ENCODE measurements around the gene RNF17.
"Not testable (repeated sequence)": the region's sequence is repeated elsewhere in the genome, so short reads cannot be mapped to it uniquely, and the experiment has no call there.

The RNF17 gene

DNA sequence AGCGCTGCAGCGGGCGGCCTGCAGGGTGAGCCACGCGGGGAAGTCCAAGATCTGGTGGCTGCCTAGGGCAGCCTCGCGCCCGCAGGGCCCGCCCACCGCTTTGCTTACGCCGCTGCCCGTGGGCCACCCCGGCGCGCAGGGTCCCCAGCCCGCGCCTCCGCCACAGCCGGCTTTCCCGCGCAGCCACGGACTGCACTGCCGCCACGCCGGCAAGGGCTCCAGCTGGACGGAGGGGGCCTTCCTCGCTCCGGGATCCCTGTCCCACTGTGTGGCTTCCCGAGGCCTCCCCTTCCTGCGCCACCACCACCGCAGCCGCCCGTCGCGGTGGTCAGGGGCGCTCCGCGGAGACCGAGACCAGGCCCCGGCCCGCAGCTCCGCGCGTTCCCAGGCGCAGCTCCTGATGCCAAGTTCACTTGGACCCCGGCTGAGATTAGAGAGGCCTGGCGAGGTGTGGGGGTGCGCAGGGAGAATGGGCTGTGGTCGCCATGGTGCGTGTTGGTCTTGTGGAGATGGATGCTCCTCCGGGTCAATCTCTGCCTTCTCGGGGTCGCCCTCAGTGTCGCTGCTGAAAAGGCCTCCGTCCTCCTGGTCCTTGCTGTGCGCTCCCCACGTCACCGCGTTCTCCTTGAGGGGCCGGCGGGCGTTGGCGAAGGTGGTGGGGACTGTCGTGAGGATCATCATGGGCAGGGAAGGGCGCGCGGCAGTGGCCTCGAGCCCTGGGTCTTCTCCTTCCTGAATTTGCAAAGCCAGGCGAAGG, 17.9 kb upstream of the RNF17 start:
- DNase-seq: no peak

DNA sequence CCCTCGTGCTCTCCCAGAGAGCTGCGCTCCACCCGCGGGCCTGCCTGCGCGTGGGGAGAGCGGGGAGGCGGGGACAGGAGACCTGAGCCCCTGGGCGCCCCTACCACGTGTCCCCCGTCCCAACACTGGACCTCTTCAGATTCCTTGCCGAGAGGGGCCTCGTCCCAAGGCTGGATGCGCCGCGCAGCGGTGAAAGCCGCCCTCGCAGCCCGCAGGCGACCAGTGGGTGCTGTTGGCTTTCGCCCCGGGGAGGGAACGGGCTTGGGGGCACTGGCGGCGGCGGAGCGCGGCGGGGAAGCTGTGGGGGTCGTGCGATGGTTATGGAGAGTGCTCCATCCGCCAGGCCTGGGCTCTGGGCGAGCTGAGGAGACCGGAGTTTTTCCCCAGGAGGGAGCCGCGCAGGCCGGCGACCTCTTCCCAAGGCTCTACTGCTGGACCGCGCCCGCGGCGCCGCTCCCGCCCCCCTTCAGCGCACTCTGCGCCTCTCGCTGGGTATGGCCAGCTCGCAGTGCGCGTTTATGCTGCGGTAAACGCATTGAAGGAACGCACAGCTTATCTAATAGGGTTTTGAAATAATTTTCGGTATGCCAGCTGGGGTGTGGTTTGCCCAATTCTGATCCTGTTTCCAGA, 17.2 kb upstream of the RNF17 start:
- DNase-seq: no peak

DNA sequence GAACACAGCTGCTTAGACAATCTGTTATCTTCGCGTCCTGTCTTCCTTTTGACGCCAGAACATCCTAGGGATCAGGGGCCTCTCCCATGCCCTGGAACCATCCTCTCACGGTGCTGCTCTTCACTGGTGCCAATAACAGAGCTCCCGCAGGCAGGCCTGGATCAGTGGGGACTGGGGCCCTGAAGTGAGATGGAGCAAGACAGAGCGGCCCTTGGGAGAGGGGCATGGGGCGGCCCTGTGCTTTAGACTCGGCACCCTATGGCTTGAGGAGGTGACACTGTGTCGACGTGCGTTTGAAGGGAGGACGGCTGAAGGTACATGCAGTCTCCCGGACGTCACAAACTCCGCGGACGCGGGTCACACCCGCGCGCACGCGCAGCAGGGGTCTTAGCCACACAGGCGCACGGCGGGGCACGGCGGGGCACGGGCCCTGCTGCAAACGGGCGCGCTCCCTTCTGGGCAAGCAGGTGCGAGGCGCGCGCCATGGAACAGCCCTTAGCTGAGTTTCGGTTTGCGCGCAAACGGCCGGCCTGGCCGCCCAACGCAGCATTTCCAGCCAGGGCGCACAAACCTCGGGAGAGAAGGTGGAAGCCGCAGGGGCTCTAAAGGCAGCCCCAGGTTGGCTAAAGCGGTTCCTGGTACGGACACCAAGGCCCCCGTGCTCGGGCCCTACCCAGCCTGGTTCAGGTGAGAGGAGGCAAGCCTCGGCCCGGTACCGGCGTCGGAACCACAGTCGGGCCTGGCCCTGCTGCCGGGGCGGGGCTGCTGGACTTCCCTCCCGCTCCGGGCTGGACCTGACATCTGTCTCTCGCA, 16.5 kb upstream of the RNF17 start:
- peak; percentile 8 for DNase-seq

DNA sequence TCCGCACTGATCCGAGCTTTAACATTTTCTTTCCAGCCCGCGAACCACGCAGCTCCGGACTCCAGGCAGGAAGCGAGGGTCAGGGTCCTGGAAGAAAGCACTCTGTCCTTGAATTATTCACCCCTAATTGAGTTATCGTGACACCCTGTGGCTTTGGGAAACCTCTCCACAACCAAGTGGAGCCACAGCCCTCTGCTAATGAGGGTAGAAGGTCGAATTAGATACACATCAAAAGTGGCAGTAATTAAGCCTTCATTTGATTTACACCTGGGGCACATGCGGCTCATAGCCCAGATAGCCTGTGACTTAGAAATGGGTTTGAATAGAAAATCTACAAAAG, 15.9 kb upstream of the RNF17 start:
- no peak for DNase-seq

DNA sequence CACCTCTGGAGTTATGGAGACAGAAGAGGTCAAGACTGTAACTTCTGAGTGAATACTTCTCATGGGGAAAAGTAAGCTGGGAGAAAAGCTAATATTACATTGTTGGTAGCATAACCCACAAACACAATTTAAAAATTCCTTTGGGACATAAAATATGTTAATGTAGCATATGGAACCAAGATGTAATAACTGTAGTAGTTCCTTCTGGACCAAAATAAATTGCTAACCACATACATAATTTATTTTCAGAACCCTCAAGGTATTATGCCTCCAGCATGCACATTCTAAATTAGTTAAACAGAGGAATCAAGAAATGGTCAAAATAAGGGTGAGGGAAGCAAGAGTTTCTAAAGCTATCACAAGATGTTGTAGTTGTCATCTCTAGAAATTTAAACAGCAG, 4.8 kb upstream of the RNF17 start:
- no peak for DNase-seq

DNA sequence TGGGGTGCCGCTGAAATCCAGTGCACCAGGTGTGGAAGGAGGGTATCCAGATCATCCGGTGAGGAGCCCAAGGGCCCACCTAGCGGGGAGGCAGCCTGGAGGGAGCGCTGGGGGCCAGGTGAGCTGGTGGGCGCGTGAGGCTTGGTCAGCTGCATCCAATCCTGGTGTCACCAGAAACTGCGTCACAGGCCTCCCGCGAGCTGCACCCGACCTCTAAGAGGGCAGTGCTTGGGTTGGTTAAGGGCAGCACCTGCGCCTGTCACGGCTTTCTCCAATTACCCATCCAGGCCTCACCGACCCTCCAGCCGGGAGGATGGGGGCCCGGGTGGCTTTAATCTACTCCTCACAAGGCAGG, 284 bp downstream of the RNF17 start:
- no peak for DNase-seq

DNA sequence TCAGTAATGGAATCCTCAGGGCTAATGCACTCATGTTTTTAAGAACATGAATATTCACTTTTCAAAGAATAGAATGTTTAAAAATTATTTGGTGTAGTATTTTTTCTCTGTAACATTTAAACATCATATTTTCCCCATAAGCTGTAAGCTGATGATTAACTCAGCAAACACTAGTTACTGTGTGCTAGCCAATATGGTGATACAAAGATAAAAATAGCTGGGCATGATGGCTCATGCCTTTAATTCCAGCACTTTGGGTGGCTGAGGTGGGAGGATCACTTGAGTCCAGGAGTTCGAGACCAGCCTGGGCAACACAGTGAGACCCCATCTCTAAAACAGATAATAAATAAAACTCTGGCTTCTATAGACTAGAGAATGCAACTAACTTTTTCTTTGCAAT, 13.2 kb downstream of the RNF17 start:
- DNase-seq: no peak

DNA sequence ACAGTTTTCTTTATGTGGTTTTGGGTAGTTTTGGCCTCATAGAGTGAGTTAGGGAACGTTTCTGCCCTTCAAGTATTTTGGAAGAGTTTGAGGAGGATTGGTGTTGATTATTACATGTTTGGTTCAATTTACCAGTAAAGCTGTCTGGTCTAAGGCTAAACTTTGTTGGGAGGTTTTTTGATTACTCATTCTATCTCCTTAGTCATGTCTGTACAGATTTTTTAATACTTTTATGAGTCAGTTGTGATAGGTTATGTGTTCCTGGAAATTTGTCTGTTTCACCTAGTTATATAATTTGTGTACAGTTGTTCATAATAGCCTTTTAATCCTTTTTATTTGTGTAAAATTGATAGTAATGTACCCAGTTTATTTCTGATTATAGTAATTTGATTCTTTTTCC, 20.4 kb downstream of the RNF17 start:
- DNase-seq: no peak

DNA sequence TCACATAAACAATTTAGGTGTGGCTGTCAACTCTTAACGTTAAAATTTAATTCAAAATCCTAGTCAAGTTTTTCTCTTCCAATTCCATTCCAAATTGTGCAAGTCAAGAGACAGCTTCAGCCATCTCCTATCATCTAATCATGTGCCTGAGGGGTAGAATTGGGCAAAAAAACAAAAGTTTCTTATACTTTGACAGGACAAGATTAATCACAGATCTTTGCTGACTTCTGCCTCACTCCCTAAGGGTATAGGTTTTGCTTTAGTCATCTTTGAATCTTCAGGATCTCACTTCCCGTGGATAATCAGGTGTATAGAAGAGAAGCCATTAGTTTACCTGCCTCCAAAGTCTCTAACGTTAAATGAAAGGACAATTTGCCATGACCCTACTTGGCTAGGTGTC, 24.6 kb downstream of the RNF17 start:
- no peak for DNase-seq

DNA sequence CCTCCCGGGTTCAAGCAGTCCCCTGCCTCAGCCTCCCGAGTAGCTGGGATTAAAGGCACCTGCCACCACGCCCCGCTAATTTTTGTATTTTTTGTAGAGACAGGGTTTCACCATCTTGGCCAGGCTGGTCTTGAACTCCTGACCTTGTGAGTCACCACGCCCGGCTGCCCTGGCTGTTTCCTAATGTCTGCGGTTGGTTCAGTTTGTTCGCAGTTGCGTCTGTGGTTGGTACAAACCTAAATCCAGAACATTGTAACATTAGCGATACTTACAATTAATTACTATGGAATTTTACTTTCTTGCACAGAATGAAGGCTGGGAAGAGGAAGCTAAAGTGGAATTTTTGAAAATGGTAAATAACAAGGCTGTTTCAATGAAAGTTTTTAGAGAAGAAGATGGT, 38.1 kb downstream of the RNF17 start:
- DNase-seq: no peak

DNA sequence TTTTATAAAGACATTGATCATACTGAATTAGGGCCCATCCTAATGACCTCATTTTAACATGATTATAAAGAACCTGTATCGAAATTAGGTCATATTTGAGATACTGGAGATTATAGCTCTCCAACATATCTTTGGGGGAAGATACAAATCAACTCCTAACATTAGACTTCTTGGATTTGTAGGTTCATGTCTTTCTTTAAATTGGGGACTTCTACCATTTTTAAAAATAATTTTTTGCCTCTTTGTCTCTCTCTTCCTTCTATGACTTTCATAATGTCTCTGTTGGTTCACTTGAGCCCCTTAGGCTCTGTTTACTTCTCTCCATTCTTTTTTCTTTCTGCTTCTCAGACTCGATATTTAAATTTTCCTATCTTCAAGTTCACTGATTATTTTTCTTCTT, 57.2 kb downstream of the RNF17 start:
- no peak for DNase-seq

DNA sequence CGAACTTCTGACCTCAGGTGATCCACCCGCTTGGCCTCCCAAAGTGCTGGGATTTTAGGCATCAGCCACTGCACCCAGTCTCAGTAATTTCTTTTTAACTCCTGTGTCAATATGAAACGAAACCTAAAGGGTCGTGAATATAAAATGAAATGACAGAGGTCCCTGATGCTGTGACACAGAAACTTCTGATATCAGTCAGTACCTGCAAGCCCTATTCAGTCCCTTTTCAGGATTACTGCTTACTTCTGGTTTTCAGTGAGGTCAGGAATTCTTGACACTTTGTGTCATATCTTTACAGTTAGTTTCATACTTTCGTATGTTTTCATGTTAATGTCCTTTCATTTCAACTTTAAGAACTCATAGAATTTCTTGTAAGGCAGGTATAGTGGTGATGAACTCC, 58.7 kb downstream of the RNF17 start:
- DNase-seq: no peak

DNA sequence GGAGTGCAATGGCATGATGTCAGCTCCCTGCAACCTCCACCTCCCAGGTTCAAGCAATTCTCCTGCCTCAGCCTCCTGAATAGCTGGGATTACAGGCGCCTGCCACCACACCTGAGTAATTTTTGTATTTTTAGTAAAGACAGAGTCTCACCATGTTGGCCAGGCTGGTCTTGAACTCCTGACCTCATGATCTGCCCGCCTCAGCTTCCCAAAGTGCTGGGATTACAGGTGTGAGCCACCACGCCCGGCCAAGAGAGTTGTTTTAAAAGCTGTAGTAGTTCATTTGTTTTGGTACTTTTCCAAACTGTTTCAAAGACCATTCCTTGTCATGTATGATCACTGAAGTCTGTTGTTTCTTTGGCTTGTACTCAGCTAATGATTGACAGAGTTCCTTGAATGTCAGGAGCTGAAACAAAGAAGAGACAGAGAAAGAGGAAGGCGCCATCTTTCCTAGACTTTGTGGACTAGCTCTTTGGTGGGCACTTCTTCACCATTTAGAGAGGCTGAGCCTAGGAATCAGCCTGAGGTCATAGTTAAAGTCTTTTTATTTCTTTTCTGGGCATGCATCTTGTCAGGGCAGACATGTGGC, 59.2 kb downstream of the RNF17 start:
- DNase-seq: not testable (repeated sequence)

DNA sequence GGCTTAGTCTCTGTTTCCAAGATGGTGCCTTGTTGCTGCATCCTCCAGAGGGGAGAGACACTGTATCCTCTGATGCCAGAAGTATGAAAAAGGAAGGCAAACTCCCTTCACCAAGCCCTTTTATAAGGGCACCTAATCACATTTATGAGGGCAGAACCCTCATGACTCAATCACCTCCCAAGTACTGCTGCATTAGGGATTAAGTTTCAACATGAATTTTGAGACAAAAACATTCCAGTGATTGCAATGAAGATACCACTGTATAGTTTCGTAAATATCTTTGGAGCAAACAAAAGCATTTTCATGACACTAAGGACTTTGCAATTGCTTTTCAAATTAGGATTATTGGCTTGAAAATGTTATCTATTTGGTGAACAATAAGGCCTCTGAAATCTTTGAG, 63.8 kb downstream of the RNF17 start:
- no peak for DNase-seq

DNA sequence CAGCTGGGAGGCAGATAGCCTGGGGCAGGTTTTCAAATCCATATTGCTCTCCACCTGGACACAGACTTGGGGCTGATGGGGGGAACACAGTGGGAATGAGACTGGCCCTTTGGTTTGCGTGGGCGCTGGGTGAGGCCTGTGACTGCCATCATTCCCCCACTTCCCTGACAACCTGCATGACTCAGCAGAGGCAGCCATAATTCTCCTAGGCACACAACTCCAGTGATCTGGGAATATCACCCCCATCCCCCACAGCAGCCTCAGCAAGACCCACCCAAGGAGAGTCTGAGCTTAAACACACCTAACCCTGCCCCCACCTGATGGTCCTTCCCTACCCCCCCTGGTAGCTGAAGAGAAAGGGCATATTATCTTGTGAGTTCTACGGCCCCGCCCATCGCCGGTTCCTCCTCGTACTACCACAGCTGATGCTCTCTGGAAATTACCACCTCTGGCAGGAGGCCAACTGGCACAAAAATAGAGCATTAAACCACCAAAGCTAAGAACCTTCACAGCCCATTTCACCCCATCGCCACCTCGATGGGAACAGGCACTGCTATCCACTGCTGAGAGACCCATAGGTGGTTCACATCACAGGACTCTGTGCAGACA, 71.0 kb downstream of the RNF17 start:
- DNase-seq: peak; percentile 62

DNA sequence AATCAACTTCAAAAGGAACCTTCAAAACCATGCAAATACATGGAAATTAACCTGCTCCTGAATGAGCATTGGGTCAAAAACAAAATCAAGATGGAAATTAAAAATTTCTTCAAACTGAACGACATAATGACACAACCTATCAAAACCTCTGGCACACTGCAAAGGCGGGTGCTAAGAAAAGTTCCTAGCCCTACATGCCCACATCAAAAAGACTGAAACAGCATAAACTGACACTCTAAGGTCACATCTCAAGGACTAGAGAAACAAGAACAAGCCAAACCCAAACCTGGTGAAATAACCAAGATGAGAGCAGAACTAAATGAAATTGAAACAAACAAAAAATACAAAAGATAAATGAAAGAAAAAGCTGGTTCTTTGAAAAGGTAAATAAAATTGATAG, 73.6 kb downstream of the RNF17 start:
- DNase-seq: not testable (repeated sequence)

DNA sequence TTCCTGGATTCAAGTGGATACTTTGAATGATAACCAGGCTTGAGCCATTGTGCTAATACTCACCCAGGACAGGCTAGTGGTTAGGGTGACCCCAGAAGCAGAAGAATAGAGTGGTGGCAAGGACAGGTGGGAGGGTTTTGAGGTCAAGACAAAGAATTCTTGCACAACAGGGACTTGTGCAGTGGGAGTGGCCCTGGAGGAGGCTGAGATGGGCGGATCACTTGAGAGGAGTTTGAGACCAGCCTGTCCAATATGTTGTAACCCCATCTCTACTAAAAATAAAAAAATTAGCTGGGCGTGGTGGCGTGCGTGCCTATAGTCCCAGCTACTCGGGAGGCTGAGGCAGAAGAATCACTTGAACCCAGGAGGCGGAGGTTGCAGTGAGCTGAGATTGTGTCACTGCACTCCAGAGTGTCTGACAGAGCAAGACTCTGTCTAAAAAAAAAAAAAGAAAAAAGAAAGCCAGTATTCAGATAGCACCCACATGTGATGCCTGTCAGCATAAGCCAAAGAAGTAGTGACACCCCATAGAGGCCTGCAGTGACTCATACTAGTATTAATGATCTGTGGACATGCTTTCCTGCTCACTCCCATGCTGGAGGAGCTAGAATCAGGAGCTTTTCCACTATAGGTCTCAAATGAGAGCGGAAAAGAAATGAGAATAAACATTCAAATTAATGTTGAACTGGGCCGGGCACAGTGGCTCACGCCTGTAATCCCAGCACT, 78.7 kb downstream of the RNF17 start:
- DNase-seq: no peak

DNA sequence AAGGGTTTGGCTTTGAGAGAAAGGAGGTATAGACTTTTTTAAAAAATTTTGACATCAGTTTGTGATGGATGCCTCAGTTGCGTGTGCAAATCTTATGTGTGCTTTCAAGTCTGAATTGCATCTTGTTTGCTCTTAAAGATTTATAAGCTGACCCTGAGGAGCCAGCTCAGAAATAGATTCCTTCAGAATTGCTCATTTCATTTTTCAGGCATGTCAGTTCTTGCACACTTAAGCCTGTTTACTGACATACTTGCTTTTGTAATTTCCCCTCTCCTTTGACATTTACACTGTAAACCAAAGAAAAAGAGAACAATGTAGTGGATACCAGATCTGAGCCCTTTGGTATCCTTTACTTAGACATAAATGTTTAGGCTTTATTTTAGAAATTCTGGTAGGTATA, 87.6 kb downstream of the RNF17 start:
- DNase-seq: no peak

DNA sequence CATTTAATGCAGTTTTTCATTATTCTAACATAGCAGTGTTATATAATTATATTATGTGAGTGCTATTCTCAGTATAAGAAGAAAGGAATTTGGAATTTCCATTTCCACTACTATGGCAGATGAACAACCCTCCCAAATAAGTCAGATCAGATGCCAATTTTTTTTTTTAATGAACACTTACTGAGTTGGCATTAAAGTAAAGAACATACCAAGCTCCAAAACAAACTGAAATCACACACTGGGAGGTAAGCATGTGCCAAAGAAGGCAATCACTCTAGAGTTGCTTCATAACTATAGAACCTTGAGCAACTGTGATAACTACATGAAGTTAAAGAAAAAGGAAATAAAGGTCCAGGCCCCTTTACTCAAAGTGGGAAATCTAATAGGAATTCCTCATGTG, 90.3 kb downstream of the RNF17 start:
- no peak for DNase-seq

DNA sequence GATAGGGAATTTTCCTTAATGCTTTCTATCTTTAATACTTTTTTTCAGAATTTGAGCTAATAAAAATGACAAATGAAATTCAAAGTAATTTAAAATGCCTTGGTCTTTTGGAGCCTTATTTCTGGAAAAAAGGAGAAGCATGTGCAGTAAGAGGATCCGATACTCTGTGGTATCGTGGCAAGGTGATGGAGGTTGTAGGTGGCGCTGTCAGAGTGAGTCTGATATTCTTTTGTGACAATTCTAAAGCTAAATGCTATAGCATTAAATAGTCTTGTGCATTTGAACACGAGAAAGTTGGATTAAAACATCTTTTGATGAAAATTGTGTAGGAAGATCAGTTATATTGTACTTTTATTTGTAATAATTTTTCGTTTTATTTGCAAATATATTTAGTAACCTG, 95.0 kb downstream of the RNF17 start:
- DNase-seq: no peak

DNA sequence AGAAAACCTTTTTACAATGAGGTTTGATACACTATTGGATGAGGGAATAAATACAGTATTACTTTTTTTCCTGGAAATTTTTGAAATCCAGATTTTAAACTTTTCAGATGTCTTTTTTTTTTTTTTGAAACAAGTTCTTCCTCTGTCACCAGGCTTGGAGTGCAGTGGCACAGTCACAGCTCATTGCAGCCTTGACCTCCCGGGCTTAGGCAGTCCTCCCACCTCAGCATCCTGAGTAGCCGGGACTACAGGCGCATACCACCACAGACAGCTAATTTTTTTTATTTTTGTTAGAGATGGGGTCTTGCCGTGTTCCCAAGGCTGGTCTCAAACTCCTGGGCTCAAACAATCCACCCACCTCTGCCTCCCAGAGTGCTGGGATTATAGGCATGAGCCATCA, 96.8 kb downstream of the RNF17 start:
- no peak for DNase-seq

DNA sequence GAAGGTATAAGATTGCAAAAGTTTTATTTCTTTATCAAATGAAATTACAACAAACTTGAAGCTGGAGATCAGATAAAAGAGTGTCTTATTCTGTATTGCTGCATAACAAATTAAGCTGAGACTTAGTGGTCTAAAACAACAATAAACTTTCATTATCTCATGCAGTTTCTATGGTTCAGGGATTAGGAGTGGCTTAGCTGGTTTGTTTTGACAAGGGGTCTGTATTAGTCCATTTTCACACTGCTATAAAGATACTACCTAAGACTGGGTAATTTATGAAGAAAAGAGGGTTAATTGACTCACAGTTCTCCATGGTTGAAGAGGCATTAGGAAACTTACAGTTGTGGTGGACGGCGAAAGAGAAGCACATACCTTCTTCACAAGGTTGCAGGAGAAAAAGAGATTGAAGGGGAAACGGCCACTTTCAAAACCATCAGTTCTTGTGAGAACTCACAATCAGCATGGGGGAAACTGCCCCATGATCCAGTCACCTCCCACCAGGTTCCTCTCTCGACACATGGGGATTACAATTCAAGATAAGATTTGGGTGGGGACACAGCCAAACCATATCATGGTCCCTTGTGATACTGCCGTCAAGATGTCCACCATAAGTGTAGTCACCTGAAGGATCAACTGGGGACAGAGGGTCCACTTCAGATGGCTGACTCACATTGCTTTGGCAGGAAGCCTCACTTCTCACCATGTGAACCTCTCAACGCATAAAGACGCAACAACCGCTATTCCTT, 97.8 kb downstream of the RNF17 start:
- no peak for DNase-seq

Data from DMS79 (cell line).